ENCODE measurements around the gene RAD51B.
A peak's percentile ranks its signal among the peaks of the same experiment; 100 is the strongest.

RAD51B gene

DNA sequence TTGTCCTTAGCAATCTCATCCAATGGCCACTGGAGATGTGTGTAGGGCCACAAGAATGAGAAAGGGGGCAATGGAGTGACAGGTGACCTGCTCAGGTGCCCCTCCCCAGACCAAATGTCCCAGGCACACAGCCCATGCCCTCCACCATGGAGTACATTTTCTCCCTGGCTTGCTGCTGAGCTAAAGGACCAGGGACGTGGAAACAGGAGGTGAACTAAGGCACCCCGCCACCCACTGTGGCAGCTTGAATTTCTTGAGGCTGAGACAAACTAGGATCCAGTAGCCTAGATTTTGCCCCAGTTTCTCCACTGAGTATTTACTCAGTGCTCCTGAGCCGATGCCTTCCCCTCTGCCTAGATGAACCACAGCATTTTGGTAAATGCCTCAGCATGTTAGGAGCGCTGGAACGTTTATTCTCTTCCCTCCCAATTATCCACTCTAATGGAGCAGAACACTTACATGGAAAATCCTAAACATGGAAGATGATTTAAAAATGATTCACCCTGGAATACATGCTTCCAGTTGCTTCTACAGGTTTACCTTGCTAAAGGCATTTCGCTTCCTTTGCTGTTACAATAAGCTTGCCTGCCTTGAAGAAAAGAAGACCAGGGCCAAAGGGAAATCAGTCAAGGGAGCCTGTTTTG lies 775.3 kb downstream of the RAD51B start:
- FAIRE-seq, result no peak

DNA sequence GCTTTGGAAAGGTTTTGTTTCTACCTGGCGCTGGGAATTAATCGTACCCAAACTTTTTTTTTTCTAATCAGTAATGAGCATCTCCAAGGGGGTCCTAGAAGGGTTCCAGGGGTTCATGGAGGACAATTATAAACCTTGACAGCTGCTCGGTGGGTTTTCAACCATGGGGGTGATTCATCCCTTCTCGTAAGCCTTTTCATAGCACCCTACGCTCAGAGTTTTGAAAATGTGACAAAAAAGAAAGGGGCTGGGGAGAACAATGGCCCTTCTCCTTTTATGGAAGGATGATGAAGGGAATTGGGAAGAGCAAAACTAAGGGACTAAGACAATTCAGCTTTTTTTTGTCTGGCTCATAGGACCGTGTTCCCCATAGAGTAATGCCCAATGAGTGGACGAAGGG lies 776.6 kb downstream of the RAD51B start:
- FAIRE-seq, result no peak

DNA sequence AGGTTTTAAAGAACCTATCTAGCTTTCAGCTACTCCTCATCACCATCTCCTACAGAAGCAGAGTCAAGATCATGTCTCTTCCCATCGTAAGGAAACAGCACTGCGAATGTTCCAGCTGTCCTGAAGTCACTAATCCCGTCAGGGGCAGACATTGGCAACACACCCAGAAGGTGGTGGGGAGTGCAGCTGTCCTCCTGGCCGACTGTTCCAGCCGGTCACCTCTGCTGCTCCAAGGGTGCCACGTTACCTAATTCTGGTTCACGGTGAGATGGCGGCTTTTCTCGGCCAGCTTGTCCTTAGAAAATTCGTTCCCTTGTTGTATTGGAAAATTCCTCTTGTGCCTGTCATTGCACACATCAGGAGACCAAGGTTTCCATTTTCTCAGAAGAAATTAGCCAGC lies 777.1 kb downstream of the RAD51B start:
- FAIRE-seq, result no peak

DNA sequence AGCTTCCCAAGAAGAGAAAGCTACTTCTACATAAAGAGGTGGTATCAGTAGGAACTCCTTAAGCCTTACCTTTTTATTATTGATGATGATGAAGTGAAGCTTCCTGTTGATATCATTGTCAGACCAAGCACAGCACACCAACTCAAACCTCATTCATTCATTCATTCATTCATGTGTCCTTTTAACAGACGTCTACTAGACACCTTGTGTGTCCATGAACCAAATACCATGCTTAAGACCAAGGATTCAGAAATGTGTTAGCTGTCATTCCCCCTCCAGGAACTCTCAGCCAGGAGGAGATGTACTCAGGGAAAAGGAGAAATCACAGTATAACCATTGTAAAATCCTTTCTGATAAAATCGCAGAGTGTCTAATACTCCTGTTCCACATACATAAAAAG lies 778.5 kb downstream of the RAD51B start:
- no peak for FAIRE-seq

DNA sequence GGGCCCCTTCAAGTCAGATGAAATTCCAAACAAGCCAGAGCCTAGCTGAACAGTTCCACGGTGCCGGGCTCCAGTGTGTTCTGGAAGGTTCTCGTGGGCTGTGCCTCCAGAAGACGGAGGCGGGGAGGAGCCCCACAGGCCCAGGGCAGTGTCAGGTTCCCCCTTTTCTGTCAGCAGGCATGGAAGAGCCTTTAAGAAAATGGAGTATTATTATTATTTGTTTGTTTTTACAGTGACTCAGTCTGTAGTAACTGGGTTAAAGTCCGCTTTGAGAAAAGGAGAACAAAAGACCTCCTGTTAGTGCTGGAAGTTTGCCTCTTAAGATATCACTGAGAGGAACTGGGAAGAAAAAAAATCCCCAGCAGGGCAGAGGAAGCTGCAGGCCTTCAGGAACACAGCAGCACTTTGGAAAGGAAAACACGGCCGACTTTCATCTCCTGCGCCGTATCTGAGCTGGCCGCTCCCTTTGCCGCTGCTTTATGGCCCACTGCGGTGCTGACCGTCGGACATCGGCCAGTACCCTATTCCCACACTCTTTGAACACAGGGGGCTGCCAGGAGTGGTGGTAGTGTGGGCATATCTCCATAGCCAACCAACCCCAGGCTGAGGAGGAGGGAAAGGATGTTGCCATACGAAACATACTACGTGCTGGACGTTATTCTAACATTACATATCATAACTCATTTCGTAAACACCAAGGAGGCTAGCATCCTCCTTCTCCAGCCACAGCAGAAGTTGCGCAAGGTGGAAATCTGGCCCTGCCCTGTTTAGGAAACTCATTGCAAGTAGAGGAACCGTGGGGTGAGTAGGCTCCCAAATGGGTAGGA lies 779.3 kb downstream of the RAD51B start:
- no peak for FAIRE-seq

DNA sequence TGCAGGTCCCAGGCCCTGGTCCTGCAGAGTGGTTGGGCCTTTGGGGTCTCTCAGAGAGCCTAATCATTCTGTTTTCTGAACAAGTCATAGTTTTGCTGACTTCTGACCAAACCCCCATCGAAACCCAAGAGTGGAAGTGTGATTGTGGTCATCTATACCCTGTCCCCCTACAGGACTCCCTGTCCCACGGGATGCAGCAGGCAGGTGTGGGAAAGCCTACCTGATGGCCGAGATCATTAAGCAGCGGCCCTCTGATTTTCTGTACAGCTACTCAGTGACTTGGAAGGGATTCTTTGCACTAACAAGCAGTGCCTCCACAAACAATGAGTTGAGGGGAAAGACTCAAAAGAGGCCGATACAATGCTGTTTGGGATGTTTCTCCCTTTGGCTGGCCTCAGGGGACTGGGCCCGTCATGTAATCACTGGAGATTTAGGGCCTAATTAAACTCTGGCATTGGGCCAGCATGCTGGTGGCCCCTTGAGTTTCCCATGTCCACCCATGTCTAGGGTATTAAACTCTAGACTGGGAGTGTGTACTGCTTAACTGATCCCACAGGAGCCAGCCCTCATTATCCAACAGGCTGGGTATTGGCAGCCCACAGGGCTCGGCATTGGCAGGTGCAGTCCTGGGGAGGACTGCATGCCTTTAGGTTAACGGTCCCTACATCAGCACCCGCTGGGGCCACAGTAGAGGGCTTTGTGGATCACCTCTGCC lies 780.5 kb downstream of the RAD51B start:
- no peak for FAIRE-seq

DNA sequence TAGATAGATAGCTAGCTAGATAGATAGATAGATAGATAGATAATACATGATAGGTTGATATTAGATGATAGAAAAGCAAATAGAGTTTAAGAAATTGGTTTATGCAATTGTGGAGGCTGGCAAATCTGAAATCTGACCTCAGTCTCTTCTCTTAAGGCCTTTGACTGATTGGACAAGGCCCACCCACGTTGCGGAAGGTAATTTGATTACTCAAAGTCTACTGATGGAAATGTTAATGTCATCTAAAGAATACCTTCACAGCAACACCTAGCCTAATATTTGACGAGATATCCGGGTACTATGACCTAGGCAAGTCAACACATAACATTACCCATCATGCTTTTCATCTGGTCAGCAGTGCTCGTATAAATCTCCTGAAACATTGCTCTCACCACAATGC lies 782.9 kb downstream of the RAD51B start:
- no peak for FAIRE-seq

DNA sequence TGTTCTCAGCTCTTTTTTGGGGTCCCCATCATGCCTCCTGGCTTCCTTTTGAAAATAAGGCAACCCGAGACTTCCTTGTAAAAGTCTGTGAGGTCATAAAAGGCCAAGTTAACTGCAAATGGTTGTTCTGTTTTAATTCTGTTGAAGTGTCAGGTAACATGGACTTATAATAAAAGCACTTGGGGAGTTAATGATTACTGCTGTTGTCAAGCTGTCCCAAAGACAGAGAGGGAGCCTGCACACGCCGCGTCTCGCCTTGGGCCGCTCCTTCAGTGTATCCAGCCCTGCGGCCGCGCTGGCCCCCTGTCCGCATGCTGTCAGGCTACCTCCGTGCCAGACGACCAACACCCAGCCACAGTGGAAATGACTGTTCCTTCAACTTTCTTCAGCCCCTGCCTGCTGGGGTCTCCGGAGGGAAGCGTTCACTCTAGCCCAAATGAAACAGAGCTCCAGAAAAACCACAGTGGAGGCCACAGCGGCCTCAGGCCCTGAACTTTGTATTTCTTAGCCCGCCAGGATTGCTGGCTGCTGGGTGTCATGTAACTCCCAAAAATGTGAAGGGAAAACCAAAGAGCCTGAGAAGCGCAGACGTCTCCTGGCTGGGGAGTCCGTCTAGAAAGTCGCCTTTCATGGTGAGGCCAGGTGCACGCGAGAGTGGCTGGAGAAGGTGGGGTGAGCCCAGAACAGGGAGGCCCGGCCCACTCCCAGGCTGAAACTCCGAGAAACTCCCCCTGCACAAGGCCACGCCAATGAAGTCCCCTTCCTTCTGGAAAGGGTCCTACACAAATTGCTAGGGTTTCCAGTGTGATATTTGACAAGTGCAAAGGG lies 784.2 kb downstream of the RAD51B start:
- no peak for FAIRE-seq

DNA sequence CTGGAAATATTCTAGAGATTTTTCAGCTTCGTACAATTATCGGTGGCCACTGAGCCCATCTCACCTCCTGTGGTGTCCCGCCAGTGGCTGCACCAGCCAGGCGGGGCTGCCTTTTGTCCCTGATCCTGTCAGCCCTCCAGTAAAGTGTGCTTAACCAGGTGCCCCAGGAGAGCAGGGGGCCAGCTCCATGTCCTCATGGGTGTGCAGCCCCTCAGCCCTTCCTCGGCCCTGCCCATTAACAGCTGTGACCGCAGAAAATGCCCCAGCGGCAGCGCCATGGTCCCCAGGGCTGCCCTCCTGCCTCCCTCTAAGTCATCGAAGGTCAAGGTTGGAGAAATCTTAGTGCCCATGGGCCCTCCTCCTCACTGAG lies 784.8 kb downstream of the RAD51B start:
- no peak for FAIRE-seq

DNA sequence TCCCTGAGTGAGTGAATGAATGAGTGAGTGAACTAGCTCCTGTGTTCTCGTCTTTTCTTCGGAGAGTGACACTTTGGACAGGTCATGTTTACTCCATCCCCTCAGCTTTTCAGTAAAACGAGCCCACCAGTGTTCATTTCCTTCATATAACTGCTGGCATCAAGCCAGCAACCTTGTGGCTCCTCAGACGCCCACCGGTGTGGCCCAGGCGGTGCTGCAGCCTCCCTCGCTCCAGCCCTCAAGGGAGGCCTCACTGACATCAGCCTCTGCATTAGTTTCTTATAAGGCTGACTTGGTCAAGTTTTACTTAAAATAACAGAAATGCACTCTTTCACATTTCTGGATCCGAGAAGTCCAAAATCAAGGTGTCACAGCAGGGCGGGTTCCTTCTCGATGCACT lies 785.2 kb downstream of the RAD51B start:
- no peak for FAIRE-seq

DNA sequence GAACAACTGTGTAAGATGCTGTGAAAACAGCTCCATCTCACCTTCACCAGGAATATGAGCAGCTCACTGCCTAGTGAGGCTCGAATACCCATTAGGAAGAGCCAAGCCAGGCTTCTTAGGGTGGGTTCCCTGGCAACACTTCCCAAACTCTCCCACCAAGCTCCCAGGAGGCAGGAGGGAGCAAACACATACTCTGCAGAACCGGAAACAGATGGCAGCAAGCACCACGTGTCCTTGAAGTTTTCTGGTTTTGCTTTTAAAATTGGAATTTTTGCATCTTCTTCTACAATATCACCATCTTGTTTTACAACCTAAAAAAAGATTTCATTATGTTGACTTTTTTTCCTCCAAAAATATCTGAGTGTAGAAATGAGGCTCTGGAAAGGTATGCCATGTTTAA lies 786.6 kb downstream of the RAD51B start:
- FAIRE-seq, result no peak

DNA sequence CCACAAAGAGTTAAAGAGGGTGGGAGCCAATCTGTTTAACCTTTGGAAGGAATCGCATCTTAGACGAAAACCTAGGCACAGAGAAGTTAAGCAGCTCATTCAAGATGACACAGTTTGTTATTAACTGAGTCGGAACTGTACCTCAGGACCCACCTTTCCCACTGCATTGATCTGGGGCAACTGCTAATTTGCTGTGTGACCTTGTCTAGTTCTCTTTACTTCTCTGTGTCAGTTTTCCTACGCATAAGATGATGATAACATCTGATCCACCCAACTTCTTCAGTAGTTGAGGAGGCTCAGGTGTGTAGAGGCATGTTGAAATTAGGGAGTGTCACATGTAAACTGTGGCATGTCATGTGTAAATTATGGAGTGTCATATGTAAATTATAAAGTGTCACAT lies 787.1 kb downstream of the RAD51B start:
- FAIRE-seq, result no peak

DNA sequence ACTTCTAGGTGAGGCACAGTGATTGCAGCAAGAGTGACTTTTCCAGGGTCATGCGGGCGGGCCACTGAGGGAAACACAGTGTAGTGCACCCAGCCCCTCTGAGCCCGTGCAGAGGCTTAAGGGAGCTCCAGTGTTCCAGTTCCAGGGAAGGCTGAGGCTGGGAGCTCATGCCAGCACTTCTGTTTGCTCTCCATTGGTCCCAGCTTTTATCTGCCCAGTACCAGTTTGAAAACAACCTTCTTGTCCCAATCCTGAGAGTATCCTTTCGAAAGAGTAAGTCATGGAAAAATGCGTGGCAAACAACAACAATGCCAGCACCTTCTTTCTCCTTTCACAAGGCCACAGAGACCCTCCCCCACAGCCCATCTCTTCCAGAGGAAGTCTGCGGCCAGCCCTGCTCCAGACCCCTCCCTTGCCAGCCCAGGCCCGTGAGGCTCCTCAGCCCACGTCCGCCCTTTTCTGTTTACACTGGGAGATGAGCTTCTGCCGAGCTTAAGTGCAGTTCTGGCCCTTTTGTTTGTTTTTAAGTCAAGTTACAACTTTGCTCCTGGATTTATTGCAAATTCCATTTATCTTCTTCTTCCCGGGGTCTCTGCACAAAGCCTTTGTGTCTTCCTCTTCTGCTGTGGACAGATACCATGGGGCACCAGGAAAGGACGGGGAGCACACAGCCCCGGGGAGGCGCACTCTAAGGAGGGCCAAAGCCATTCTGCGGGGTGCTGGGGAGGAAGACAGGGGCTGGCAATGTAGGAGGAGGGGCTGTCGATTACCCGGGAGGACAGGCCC lies 787.7 kb downstream of the RAD51B start:
- FAIRE-seq, result no peak

DNA sequence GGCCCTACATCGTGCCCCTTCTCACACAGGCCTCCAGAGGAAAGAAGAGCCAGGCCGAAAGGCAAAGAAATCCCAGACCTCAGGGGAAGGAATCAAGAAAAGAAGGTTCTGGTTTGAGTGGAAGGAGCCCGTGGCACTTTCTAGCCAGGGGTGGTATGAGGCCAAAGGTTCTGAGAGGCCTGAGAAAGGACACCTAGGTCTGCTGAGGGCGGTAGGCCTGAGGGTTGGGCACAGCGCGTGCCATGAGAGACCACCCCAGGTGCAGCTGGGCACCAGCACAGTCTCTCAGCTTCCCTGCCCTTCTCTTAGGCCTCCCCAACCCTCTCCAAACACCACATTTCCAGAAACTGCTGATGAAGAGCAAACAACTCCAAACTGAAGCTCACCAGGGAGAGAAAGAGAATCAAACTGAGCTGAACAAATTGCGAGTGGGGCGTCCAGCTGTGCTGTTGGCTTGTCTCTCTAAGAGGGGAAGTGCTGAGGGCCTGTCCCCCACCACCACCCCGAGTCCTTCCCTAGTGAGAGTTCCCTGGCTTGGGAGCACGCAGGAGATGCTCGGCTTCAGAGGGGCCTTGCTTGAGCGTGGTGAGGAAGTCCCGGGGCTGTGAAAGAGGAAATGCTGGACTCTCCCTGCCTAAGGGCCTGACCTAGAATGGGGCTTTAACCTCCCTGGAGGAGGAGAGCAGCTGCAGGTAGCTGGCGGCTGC lies 788.4 kb downstream of the RAD51B start:
- FAIRE-seq, result no peak

DNA sequence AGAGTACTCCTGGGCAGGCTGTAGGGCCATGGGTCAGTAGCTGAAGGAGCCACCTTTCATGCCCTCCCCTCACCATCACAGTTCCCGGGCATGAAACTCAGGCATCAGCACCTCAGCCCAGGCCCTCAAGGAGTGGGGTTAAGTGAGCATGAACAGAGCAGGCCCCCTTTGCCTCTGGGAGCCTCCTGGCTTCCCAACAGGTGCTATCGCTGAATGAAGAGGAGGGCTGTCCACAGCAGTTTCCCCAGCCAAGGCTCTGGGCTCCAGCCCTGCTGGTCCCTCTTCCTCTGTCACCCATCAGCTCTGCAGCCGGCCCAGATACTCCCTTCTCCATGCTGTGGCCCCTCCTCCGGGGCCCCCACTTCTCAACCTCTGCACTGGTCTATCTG lies 789.0 kb downstream of the RAD51B start:
- FAIRE-seq, result no peak

DNA sequence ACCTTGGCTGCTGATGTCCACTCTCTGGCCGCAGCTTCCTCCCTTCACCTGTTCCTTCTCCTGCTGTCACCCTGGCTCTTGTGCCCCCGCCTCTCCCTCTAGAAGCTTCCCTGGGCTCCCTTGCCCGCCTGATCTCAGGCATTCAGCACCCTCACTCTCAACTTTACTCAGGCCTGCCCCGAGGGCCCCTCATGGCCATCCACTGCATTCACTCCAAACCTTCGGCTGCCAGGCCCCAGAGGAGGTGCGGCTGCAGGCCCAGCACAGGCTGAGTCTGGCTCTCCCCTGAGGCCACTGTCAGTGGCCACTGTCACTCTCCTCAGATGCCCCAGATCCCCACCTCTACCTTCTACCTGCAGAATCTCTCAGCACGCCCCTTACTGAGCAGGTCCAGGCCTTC lies 789.4 kb downstream of the RAD51B start:
- FAIRE-seq, result no peak

DNA sequence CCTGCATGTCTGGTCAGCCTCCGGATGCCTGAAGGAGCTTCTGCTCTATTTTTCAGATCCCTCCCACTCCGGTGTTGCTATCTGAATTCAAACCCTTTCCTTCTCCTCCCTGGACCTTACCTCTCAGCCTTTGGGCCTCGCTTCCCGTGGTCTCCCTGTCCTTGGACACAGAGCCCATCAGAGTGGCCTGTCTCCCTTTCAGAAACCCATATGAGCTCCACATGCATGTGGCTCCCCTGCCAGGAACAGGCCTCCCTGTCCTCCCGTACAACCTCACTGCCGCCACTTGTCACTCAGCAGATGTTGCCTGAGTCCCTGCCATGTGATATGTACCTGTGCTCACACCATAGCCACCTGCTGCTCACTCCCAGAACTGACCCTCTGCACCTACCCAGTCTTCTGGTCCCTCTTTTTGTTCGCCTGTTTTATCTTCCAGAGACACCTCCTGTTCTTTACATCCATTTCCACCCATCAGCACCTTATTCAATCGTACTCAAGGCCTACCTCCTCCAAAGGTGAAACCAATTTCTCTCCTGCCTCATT lies 790.7 kb downstream of the RAD51B start:
- FAIRE-seq, result no peak

DNA sequence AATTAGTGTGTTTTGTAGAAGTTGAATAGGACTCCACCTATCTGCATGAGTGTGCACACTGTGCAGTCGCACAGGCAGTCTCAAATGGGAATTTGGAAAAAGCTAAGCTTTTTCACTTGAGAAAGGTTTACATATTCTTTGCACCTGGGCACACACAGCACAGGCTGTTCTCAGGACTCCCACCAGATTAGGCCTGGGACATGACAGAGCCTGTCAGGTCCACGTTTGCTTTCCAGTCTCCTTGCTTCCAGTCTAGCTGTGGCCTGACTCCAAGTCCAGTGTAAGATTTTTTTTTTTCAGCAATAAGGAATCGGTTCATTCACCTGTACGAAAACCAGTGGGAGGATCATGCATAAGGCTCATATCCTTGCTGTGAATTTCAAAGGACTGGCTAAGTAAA lies 792.0 kb downstream of the RAD51B start:
- FAIRE-seq, result no peak

DNA sequence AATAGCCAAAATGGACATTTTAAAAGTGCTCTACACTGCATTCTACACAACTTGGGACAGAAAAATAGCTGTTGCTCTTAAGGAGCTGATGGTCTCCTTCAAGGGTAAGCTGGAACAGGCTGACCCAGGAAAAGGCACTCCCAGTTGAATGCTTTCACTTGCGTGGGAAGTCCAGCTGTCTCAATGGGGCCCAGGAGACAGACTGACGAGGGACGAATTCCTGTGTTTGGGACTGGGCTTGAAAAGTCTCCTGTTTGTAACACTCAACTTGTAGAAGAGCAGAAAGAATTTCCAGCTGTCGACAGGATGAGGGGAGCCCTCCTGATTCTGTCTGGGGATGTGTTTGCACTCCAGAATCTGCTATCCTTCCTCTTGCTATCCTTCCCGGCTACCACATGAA lies 792.5 kb downstream of the RAD51B start:
- FAIRE-seq, result no peak

DNA sequence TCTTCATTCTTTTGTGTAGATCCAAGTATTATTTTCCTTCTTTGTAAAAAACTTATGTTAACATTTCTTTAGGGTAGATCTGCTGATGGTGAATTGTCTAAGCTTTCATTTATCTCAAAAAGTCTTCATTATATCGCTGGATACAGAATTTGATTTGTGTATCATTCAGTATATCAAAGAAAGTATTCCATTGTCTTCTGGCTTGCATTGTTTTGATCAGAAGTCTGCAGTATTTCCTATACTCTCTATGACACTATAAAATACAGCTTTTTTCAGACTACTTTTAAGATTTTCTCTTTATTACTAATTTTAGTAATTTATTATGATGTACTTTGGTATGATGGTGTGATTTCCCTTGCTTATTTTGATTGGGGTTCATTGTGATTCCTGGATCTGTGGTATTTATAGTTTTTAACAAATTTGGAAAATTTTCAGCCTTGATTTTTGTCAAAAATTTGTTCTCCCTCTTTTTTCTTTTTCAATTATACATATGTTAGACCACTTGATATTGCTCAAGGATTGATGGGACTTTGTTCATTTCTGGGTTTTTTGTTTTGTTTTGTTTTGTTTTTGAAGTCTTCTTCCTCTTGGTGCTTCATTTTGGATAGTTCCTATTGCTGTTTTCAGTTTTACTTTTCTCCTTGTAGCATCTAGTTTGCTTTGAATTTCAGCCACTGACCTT lies 796.8 kb downstream of the RAD51B start:
- FAIRE-seq, result peak; percentile 70
